ENCODE data around the gene DDX3Y.

GRCh38 chrY:12905895-12906294 lies 1.2 kb downstream of the DDX3Y start:
- TF ChIP-seq CTCF (IDR thresholded peaks at IDR 0.05; ENCODE audit: low read length) (no peak), EZH2 (IDR thresholded peaks at IDR 0.05; ENCODE audit: borderline replicate concordance, low read length) (no peak)

All from OCI-LY1 (cell line).